SKM-1 treated with dmso at 0.1 percent for 144 hours (cell line): ENCODE results near the gene MIER1.
"Not testable (repeated sequence)": the region's sequence is repeated elsewhere in the genome, so short reads cannot be mapped to it uniquely, and the experiment has no call there.

Experiments
- DNase-seq: peaks from one replicate; lab custom pipeline; 2025; ENCODE audit not compliant: unreplicated experiment; lab: John Stamatoyannopoulos, UW

The MIER1 gene

GRCh38 chr1:66924756-66925557, at the start of gene MIER1, which contains the start of gene DNAI4:
TSS of gene MIER1 (plus strand) at chr1:66924990. CDS start at chr1:66925029, 39 bp downstream.
TSS of gene DNAI4 (minus strand) at chr1:66924856. CDS start at chr1:66924831, 25 bp downstream.
- peak; percentile 97 for DNase-seq

- DNase-seq, result no peak
Measured at GRCh38 chr1:66876664-66877063, 48.1 kb upstream of the MIER1 start.

GRCh38 chr1:66889030-66889429, 35.8 kb upstream of the MIER1 start:
- DNase-seq, result no peak

GRCh38 chr1:66890621-66891020, 34.2 kb upstream of the MIER1 start:
- peak; percentile 57 for DNase-seq

- no peak for DNase-seq
Measured at GRCh38 chr1:66893712-66894111, 31.1 kb upstream of the MIER1 start.

GRCh38 chr1:66915203-66915602, 9.6 kb upstream of the MIER1 start:
- not testable (repeated sequence) for DNase-seq

- no peak for DNase-seq
Measured at GRCh38 chr1:66916320-66916719, 8.5 kb upstream of the MIER1 start.

GRCh38 chr1:66917476-66917875, 7.3 kb upstream of the MIER1 start:
- DNase-seq, result no peak

- DNase-seq, result no peak
Measured at GRCh38 chr1:66919063-66919462, 5.7 kb upstream of the MIER1 start.

- DNase-seq, result no peak
Measured at GRCh38 chr1:66919828-66920227, 5.0 kb upstream of the MIER1 start.

GRCh38 chr1:66920543-66920942, 4.2 kb upstream of the MIER1 start:
- no peak for DNase-seq

- DNase-seq, result no peak
Measured at GRCh38 chr1:66925558-66925910, 744 bp downstream of the MIER1 start.

- no peak for DNase-seq
Measured at GRCh38 chr1:66925944-66926343, 1.2 kb downstream of the MIER1 start.

GRCh38 chr1:66927528-66927927, 2.7 kb downstream of the MIER1 start:
- no peak for DNase-seq

- no peak for DNase-seq
Measured at GRCh38 chr1:66929146-66929688, 4.4 kb downstream of the MIER1 start.

- DNase-seq, result no peak
Measured at GRCh38 chr1:66929691-66929998, 4.9 kb downstream of the MIER1 start.

GRCh38 chr1:66929999-66930822, 5.4 kb downstream of the MIER1 start:
- DNase-seq, result peak; percentile 91

- DNase-seq, result no peak
Measured at GRCh38 chr1:66930823-66931174, 6.0 kb downstream of the MIER1 start.

GRCh38 chr1:66931590-66931989, 6.8 kb downstream of the MIER1 start:
- DNase-seq, result no peak

- no peak for DNase-seq
Measured at GRCh38 chr1:66932291-66932690, 7.5 kb downstream of the MIER1 start.

GRCh38 chr1:66933887-66934700, 9.3 kb downstream of the MIER1 start:
- DNase-seq, result no peak
